HEK293T (cell line): Measurements from ENCODE around the gene RNF213.

Source experiments
- BHLHE40 ChIP-seq: fragments of 450-650 bp; IDR thresholded peaks from 2 replicates; pipeline ENCODE4 v1.6.1; 2016; ENCODE audit warnings: mild to moderate bottlenecking, moderate library complexity, borderline replicate concordance
- ELF4 ChIP-seq: fragments of 450-650 bp; IDR thresholded peaks from 2 replicates; pipeline ENCODE4 v1.6.1; 2017; ENCODE audit warnings: antibody characterized with exemption
- PKNOX1 ChIP-seq: fragments of 450-650 bp; IDR thresholded peaks from 2 replicates; pipeline ENCODE4 v1.6.1; 2016
- TARDBP ChIP-seq: fragments of 450-650 bp; IDR thresholded peaks from 2 replicates; pipeline ENCODE4 v1.6.1; 2016

- no peak for TF ChIP-seq PKNOX1
- no peak for TF ChIP-seq BHLHE40
- TF ChIP-seq ELF4, result no peak
- TF ChIP-seq TARDBP, result no peak
Measured at GRCh38 chr17:80359422-80360110, 98.9 kb downstream of the RNF213 start.
